ENCODE data around the gene CAB39L. TPM values are rescaled to one million over a fixed set of nuclear protein-coding genes. Genes with fewer than 3 reads are reported as not detected.

Gene CAB39L
- total RNA-seq, 1 donor from 2014 or later = 18.3 TPM

DNA sequence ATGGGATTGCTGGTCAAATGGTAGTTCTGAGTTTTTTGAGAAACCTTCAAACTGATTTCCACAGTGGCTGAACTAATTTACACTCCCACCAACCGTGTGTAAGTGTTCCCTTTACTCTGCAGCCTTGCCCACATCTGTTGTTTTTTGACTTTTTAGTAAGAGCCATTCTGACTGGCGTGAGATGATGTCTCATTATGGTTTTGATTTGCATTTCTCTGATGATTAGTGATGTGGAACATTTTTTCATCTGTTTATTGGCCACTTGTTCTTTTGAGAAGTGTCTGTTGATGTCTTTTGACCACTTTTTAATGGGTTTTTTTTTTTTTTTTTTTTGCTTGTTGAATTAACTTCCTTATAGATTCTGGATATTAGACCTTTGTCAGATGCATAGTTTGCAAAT, 4.3 kb downstream of the CAB39L start:
- Histone ChIP-seq H3K36me3 (ENCODE audit: control insufficient read depth, insufficient read depth, low read length) (no peaks in the 10 kb centered on the region), H3K4me3 (ENCODE audit: low read depth, low read length) (no peak overlapping the region), H3K27me3 (ENCODE audit: control insufficient read depth, insufficient read depth, low read length) (no peaks in the 10 kb centered on the region)
- DNase-seq (ENCODE audit: low read depth) = no peak
- TF ChIP-seq, protein P1, sequence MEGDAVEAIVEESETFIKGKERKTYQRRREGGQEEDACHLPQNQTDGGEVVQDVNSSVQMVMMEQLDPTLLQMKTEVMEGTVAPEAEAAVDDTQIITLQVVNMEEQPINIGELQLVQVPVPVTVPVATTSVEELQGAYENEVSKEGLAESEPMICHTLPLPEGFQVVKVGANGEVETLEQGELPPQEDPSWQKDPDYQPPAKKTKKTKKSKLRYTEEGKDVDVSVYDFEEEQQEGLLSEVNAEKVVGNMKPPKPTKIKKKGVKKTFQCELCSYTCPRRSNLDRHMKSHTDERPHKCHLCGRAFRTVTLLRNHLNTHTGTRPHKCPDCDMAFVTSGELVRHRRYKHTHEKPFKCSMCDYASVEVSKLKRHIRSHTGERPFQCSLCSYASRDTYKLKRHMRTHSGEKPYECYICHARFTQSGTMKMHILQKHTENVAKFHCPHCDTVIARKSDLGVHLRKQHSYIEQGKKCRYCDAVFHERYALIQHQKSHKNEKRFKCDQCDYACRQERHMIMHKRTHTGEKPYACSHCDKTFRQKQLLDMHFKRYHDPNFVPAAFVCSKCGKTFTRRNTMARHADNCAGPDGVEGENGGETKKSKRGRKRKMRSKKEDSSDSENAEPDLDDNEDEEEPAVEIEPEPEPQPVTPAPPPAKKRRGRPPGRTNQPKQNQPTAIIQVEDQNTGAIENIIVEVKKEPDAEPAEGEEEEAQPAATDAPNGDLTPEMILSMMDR (IDR thresholded peaks at IDR 0.05; ENCODE audit: insufficient read depth, low read length, poor library complexity, severe bottlenecking) = no peak

DNA sequence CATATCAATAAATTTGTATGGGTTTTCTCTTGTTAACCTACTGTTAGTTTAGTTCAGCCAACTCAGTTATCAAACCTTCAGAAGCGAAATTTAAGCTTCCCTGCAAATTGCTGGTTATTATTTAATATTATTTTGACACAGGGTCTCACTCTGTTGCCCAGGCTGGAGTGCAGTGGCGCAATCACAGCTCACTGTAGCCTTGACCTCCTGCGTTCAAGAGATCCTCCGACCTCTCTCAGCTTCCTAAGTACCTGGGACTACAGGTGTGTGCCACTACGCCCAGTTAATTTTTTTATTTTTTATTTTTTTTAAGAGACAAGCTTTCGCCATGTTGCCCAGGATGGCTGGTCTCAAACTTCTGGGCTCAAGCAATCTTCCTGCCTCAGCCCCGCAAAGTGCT, 6.2 kb downstream of the CAB39L start:
- TF ChIP-seq, protein P1 (IDR thresholded peaks at IDR 0.05; ENCODE audit: insufficient read depth, low read length, poor library complexity, severe bottlenecking) = no peak
- Histone ChIP-seq H3K27me3 (ENCODE audit: control insufficient read depth, insufficient read depth, low read length) (no peaks in the 10 kb centered on the region), H3K36me3 (ENCODE audit: control insufficient read depth, insufficient read depth, low read length) (no peaks in the 10 kb centered on the region), H3K4me3 (ENCODE audit: low read depth, low read length) (no peak overlapping the region)
- no peak for DNase-seq (ENCODE audit: low read depth)

GRCh38 chr13:49436890-49437289, 7.0 kb downstream of the CAB39L start:
- TF ChIP-seq, protein P1 (IDR thresholded peaks at IDR 0.05; ENCODE audit: insufficient read depth, low read length, poor library complexity, severe bottlenecking) = peak; percentile 10
- Histone ChIP-seq H3K27me3 (ENCODE audit: control insufficient read depth, insufficient read depth, low read length) (no peaks in the 10 kb centered on the region), H3K36me3 (ENCODE audit: control insufficient read depth, insufficient read depth, low read length) (no peaks in the 10 kb centered on the region), H3K4me3 (ENCODE audit: low read depth, low read length) (no peak overlapping the region)
- no peak for DNase-seq (ENCODE audit: low read depth)

- no peak for DNase-seq (ENCODE audit: low read depth)
- H3K27me3 ChIP-seq (ENCODE audit: control insufficient read depth, insufficient read depth, low read length) = no peaks in the 10 kb centered on the region
- TF ChIP-seq, protein P1 (IDR thresholded peaks at IDR 0.05; ENCODE audit: insufficient read depth, low read length, poor library complexity, severe bottlenecking) = no peak
- no peak overlapping the region for H3K4me3 ChIP-seq (ENCODE audit: low read depth, low read length)
- H3K36me3 ChIP-seq (ENCODE audit: control insufficient read depth, insufficient read depth, low read length) = no peaks in the 10 kb centered on the region
Observed at GRCh38 chr13:49435992-49436391, 7.9 kb downstream of the CAB39L start.

- H3K27me3 ChIP-seq (ENCODE audit: control insufficient read depth, insufficient read depth, low read length) = no peaks in the 10 kb centered on the region
- no peak for DNase-seq (ENCODE audit: low read depth)
- TF ChIP-seq, protein P1 (IDR thresholded peaks at IDR 0.05; ENCODE audit: insufficient read depth, low read length, poor library complexity, severe bottlenecking) = no peak
- H3K36me3 ChIP-seq (ENCODE audit: control insufficient read depth, insufficient read depth, low read length) = no peaks in the 10 kb centered on the region
- no peak overlapping the region for H3K4me3 ChIP-seq (ENCODE audit: low read depth, low read length)
Observed at GRCh38 chr13:49429121-49429520, 14.7 kb downstream of the CAB39L start.

GRCh38 chr13:49428041-49428763, 15.7 kb downstream of the CAB39L start:
- TF ChIP-seq, protein P1 (IDR thresholded peaks at IDR 0.05; ENCODE audit: insufficient read depth, low read length, poor library complexity, severe bottlenecking) = no peak
- Histone ChIP-seq H3K36me3 (ENCODE audit: control insufficient read depth, insufficient read depth, low read length) (no peaks in the 10 kb centered on the region), H3K27me3 (ENCODE audit: control insufficient read depth, insufficient read depth, low read length) (no peaks in the 10 kb centered on the region), H3K4me3 (ENCODE audit: low read depth, low read length) (no peak overlapping the region)
- DNase-seq (ENCODE audit: low read depth) = no peak
